GM18520 (cell line): ENCODE results near the gene MPPED2.
"Not testable (repeated sequence)": the region's sequence is repeated elsewhere in the genome, so short reads cannot be mapped to it uniquely, and the experiment has no call there.

Source experiments
- ATAC-seq: cut with Tn5 transposase; IDR thresholded peaks from one replicate; pipeline ENCODE4 v1.9.1; 2021; ENCODE audit not compliant: unreplicated experiment

Gene MPPED2

DNA sequence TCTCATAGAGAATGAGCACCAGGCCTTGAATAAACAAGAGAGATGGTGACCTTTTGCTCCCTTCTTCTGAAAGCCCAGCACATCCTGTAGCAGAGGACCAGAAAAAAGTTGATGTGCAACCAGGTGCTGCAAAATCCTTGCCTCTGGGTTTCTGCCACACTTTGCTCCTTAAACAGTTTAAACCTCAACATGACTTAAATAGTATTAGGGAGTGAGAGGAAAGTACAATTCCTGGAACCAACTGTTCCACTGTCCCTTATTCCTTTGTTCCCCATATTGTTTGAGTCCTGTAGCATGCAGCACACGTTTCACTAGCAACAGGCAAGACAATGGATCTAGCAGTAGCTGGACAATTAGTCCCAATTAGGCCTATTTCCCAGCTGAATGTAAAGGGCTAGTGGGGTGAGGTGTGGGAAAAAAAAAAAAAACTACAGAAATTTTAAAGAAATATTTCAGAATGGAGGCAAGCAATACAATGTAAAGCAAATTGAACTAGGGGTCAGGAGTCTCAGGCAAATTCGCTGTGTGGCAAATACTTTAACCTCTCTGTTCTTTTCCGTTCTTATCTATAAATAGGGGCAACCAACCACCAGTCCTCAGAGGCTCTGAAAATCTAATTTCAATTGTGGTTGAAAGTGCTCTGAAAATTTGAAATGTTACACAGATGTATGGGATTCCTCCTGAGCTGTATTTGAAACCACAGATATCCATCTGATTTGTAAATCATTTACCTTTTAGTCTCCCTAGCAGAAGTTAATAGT lies 6.6 kb downstream of the MPPED2 start:
- no peak for ATAC-seq

DNA sequence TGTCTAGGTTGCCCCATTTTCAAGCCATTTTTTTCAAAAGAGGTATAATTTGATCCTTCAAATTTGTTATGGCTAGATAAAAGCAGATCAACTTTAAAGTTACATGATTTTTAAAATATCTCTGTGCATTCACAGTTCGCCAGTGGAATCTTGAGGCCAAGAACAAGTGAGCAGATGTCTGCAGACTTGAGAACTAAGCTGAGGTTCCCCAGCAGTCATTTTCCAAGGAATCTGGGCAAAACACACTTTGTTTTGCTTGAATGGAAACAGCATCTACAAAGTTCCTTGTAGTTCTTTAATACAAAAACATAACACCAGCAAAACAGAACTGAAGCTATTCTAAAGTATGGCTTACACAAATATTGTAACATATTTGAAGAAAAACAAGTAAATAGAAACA lies 7.7 kb downstream of the MPPED2 start:
- no peak for ATAC-seq

DNA sequence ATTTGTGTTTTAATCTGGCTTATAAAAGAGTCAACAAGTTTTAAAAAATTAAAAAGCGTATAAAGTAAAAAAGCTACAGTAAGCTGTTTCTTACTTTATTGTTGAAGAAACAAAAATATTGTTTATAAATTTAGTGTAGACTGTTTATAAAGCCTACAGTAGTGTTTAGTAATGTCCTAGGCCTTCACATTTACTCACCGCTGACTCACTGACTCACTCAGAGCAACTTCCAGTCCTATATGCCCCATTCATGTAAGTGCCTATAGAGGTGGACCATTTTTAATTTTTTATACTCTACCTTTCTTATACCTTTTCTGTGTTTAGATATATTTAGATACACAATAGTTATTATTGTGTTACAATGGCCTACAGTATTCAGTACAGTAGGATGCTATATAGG lies 12.2 kb downstream of the MPPED2 start:
- ATAC-seq: no peak

DNA sequence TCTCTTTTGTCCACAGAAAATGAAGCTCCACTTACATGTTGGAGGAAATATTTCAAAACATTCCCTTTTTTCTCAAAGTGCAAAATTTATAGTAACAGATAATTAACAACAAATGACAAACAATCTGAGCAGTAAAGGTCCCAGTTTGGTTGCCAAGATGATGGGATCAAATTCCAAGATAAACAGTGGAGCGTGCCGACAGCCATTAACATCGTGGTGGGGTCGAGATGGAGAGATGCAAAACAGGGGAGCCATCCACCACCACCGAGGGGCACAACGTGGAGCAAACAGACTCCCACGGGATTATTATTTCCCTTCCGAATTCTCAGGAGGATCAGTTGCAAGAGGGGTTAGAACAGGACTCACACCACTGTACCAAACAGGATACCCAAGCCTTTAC lies 17.2 kb downstream of the MPPED2 start:
- no peak for ATAC-seq

DNA sequence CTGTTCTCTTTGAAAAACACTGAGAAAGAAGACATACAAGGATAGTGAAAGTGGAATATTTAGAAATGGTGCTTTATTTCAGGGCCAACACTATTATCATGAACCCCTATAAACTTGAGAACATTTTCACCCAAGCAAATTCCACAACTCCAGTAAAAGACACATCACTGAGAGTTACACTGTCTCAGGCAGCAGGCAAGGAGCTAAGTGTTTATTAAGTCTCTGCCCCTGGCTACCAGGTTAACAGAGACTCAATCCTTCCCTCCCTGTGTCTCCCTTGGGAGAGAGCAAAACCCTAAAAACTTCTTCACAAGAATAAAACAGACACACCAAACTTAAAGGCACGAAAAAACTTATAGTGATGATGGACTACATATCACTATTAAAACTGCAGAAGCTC lies 18.5 kb downstream of the MPPED2 start:
- no peak for ATAC-seq

DNA sequence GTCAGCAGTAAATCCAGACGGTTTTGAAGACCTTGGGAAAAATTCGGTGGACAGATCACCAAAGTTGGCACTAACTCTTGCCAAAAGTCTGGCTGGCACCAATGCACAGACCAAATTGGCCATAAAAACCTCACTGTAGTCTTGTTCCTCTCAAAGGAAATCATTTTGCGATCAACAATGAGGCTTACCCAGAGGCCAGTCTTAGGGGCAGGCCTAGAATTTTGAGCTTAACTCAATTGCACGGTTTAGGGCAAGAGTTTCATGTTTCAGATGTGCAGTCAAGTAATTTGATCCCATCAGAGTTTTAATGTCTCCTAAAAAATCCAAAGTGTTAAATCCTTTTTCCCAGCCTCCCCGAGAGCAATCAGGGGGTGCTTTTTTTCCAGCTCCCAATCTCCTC lies 19.0 kb downstream of the MPPED2 start:
- no peak for ATAC-seq

DNA sequence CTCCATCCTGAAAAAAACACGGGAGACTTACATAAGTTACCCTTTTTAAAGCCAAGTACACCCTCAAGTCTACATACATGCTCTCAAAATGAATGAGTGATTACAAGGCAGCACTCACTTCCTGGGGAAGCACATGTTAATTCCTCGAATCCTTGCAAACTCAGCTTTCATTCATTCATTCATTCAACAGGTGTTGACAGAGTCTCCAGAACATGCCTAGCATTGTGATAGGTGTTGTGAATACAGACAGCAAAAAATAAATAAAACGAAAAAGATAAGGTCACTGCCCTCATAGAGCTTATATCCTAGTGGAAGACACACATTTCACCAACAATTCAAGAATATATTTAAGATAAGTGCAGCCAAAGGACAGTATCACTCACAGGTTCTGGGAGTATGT lies 19.7 kb downstream of the MPPED2 start:
- no peak for ATAC-seq

DNA sequence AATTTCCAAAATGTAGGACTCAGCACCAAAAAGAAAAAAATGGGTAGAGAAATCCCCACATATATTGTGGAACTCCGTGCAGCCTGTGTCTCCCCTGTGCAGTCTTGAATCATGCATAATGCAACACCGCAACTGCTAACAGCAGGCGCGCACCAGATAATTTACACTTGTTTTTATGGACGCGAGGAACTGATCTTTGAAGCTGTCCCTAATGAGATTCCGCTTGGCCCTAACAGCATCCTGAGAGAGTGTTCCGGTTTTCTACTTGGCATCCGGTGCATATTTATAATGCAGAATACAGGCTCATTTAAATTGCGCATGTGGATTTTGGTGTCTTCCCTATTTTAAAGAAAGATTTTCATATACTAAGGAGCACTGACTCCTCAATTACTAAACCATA lies 21.1 kb downstream of the MPPED2 start:
- ATAC-seq: no peak

DNA sequence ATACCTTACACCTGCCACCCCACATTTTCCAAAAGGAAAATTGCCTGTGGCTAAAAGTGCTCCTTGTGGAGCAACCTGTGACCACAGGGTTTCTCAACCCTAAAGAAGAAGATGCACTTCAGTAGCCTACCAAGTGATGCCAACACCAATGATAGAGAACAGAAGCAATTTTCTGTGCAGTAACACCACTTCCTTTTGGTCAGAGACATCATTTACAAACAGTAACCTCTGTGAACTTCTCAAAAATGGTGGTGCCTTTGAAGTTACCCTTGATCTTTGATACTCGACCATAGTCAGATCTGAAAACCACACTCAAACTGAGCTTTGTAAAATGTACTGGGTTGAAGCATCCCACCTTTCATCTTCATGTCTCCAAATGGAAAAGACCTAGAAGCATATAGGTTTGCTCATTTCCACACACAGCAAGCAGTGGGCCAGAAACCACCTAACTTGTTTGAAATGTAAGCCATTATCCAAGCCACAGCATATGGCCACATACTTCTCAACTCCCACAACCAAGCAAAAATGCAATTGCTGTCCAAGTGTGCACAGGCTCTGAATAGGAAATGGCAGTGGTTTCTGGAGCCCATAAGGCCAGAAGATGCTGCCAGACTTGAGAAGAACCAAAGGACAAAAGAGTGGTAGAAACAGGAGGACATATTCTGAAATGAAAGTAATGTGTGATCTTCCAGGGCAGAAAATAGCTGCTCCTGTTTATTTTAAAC lies 24.3 kb downstream of the MPPED2 start:
- no peak for ATAC-seq

DNA sequence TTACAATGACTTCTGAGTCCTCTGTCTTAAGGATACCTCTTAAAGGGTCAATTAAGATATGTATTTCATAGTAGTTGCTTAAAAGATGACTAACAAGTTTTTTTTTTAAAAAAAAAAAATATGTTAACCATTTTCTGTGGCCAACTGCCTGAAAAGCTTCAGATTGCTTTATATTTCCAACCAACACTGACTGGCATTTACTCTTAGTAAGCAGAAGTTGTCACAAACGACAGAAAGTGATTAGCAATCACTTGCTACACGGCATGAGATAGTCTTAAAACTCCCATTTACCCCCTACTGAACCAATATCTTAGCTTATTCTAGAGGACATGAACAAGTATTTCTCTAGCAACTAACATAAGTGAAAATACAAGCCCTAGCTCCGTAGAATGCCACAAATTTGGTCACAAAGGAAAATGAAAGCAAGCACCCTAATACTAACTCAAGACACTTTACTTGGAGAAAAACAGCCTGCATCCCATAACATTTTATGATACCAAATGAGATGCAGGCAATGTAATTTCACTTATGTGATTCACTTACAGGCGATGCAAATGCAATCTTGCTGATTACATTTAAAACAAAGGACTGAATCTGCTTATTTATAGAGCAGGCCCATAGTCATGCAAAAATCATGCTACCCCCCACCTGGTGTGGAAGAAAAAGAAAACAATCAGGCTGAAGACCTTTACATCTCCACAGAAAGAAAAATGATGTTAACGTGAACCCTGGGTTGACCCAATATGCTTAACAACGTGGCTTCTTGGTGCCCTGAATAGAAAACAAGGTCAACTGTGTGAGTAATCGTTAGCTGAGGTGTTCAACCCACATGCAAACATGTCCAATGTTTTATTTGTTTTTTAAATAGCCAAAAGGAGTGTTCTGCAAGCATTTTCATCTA lies 25.7 kb downstream of the MPPED2 start:
- ATAC-seq: no peak

DNA sequence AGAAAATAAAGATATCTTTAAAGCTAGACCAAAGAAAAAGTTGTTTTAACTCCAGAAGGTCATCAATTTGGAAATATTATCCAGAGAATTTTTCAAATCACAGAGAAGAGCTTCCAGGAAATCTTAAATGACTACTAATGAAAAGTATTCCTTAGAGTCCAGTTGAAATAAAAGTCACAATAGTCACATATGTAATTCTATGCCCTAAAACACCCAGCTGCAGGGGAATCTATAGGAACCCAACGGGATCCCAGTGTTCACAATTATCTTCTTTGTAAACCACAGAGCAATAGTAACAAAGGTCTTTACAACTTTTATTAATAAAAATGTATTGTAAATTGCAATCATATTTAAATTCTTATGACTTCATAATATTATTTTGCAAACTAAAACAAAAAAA lies 27.1 kb downstream of the MPPED2 start:
- ATAC-seq: no peak

DNA sequence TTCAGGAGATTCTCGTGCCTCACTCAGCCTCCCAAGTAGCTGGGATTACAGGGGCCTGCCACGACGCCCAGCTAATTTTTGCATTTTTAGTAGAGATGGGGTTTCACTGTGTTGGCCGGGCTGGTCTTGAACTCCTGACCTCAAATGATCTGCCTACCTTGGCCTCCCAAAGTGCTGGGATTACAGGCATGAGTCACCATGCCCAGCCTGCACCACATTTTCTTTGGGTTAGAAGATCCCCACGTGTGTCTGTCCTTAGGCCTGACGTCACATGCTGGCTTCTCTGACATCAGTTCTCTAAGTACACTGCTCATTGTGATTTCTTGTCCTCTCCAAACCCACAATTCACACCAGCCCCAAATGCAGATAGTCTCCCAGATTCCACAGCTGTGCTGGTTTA lies 31.6 kb downstream of the MPPED2 start:
- not testable (repeated sequence) for ATAC-seq

DNA sequence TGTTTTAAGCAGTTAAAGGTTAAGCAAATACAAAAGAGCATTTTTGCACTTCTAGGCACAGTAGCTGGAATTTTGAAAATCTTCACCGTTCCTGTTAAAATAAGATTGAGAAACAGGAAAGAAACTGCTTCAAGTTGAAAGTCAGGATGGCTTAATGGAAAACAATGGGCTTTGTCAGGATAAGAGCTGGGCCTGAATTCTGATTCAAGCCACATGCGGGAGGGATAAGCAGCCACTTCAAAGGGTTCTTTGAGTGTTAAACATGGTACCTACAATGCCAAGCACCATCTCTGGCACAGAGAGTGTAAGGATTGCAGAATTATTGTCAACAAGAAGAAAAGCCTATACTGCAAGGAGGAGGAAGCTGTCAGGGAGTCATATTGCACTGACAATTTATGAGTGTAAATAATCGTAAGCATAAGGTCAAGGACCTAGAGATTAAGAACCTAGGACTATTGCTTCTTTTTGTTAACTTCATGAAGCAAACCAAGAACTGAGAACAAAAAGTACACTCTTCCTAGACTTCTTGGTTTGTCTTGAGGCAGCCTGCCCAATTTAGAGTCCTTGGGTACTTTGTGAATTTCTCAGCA lies 32.5 kb downstream of the MPPED2 start:
- no peak for ATAC-seq

DNA sequence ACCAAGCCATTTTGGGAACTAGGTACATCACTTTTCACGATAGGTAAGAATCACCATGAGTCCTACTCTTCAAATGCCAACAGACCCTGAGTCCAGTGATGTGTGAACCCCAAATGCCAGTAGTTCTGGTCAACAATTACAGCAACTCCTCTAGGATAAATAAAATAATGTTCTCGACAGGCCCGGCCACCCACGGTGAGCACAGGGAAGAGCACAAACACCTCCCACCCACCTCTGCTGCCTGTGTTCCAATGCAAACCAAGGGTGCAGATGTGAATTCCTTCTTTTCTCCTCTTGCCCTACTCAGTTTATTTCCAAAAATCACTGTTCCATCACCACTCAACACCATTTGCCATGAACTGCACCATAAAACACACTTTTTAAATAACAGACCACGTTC lies 33.3 kb downstream of the MPPED2 start:
- ATAC-seq: no peak

DNA sequence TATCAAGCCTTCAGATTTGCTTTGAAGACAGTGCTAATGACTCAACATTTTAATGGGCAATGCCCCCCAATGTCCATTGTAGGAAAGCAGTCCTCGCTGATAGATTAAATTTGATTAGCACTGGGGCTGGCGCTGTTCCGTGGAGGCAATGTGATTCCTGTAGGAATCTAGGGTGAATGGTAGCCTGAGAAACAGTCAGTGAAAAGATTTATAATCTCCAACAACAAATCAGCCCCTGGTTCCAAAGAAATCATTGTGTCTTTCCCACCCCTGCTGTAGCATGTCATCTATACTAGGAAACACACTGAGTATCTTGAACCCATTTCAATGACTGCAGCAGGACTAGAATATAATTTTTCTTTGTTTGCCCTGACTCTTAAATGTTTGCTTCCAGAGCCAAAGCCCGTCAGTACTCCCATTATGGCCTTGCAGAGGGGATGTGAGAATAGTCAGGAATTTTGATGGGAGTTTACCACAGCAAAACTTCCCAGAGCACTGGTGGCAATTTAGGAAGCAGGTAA lies 36.1 kb downstream of the MPPED2 start:
- no peak for ATAC-seq

DNA sequence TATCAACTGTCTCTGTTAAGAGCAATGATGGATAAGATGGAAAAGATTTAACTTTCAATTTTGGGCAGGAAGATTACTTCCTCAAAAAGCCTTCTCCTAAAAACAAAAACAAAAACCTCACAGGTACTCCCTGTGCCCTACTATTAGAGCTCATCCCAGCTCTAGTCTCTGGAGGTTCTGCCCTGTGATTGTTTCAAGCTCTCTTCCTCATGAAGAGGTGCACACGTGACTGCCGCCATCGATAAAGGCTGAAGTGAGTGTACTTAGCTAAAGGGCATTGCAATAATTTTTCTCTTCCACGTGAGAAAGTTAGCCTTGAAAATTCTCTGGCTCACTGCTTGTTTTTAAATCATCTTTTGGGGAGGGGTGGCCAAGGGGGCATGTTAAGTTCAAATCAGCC lies 36.6 kb downstream of the MPPED2 start:
- ATAC-seq: no peak

DNA sequence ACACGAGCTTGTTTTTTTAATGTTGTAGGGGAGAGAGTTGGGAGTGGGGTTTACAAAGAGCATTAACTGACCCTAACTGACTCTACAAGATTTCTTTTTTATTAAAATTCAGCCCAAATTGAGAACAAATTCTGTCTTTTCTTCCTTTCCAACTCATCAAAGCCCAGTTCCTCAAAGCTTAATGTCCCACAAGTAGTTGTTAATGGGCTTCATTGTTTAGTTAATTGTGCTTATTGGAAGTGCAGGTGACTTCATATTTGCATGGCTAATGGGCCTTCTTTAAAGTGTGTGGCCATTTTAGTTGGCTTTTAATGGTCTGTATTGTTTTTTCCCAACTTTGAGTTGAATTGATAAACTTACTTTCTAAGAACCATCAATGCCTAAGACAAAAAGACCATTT lies 39.8 kb downstream of the MPPED2 start:
- ATAC-seq: no peak

DNA sequence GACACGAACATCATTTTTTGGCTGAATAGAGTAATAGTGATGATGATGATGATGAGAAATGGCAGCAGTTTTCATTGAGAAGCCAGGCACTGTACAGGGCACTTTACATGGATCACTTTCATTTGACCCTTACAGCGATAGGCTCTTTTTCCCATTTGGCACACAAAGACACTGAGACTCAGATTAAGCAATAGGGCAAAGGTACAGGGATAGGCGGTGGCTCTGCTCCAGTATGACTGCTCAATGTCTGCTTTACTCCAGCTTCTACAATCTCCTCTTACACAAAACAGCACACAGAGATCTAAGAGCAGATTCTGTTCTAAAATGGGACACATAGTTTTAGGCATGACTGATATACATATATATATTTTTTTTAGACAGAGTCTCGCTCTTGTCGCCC lies 40.6 kb downstream of the MPPED2 start:
- ATAC-seq: no peak

DNA sequence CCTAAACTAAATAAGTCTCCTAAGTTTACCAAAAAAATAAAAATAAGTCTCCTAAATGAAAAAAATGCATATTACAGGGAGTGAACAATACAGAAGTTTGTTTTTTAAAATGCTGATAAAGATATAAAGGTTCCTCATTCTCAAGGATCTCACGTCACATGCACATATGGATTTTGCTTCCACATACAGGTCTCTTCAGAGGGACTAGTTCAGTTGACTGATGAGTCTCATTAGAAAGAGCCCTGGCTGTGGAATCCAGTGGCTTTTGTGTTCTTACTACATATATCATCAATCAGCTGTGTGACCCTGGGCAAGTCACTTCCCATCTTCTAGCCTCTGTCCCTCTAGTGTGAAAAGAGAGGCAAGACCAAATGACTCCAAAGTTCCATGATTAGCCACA lies 43.1 kb downstream of the MPPED2 start:
- ATAC-seq: no peak

DNA sequence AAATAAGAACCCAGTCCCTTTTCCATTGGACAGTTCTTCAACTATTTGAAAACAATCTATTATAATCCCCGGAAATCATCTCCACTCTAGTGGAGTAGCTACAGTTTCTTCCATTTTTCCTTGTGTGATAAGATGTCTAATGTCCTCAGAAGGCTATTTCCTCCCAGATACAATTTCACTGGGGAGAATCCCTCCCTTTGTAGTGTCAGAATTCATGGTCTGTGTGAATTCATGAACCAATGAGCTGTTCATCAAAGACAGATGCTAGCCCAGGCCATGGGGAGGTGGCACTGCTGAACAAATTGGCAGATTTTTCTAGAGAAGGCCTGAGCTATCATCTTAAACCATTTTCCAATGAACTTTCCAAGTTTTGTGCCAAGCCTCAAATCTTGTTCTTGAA lies 45.4 kb downstream of the MPPED2 start:
- ATAC-seq: no peak

DNA sequence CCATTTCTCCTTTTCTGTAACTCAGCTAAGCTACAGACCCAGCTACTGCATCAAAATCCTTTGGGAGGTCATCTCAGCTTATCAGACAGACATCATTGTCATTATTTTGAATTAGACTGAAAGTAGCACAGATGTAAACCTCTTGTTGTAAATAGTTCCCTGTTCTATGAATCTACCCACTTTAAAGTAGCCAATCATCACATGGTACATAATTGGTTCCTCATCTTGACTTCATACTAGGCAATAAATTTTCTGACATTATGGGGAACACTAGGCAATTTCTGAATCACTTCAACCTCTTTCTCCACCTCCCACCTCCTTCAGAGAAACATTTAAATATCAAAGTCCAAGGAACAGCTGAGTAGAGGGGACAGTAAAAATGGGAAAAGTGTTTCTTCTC lies 47.9 kb downstream of the MPPED2 start:
- no peak for ATAC-seq
